MV-4-11 (cell line): Measurements from ENCODE around the gene BMAL1.

Experiments
- DNase-seq: peaks from one replicate; lab custom pipeline; 2025; lab: John Stamatoyannopoulos, UW

Gene BMAL1

DNA sequence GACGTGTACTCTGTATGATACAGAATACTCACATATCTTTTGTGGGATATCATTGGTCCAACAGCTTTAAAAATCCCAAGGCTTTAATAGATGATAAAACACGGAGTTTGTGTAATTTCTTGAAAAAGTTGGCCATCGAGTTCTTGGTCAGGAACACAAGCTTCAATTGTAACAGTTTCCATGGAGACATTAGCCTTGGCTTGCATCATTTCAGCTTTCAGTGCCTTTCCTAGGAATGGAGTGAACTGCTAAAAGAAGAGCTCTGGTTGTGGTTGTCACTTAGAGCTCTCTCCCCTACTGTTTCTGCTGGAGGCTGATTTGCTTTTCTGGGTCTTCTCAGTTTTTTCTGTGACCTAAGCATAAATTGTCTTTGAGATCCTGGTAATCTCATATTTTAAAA lies 14.2 kb downstream of the BMAL1 start:
- DNase-seq, result no peak

DNA sequence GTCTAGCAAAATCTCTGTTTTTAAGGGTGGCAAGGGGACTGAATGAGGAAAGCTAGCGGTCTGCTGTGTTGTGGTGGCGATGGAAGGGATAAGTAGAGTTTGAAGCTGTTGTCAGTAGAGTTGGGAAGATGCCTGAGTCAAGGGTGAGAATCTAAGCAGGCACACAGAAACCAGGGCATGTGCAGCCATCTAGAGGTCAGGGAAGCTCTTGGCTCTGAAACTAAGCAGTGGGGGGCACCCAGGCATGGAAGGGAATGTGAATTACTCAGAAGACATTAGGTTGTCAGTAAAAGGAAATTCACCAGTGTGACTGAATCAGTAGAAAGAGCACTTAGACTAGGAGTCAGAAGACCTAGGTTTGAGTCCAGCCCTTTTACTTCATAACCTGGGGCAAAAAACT lies 15.4 kb downstream of the BMAL1 start:
- no peak for DNase-seq

DNA sequence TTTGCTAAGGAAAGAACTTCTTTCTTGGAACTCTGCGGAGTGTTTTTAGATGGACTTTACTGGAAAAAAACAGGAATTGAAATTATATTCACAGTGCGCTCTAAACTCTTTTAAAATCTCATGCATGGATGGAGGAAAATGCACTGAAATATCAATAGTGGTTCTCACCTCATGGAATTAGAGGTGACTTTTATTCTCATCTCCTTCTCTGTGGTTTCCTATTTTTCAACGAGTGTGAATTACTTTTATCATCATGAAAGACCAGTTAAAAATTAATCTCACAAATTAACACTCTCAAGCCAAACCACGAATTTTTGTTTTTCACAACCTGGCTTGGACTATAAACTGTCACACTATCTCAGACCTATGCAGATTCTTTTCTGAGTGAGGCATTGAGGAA lies 16.6 kb downstream of the BMAL1 start:
- DNase-seq, result no peak

DNA sequence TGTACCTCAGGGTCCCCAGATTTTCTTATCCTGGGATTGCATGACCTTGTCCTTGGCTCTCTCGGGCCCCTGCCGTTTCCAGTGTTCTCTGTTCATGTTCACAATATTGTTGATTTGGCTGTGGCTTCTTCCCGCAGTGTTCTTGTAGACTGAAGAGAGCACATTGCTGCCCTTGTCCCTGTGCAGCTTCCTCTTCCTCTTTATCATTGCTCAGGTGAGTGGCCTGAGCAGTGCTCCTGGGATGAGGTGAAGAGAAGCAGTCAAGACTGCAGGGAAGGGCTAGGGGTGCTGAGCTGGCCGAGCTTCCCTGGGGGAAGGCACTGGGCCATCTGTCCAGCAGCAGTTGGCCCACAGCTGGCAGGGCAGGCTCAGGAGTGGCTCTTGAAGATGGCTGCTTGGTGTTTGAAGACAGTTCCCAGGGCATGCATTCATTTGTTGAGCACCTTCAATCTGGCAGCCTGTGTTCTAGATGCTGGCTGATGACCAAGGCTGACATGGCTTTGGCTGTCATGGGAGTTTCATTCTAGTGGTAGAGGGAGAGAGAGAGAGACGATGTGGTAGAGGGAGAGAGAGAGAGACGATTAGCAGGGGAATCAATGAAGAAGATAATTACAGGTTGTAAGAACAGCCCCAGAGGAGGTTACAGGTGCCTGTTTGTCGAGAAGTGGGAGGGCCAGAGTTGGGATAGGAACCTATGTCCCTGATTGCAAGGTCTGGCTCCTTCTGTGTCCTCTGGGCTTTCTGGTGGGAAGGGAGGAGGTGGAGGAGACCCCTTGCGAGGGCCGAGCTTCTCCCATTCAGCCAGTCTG lies 17.4 kb downstream of the BMAL1 start:
- DNase-seq, result no peak

DNA sequence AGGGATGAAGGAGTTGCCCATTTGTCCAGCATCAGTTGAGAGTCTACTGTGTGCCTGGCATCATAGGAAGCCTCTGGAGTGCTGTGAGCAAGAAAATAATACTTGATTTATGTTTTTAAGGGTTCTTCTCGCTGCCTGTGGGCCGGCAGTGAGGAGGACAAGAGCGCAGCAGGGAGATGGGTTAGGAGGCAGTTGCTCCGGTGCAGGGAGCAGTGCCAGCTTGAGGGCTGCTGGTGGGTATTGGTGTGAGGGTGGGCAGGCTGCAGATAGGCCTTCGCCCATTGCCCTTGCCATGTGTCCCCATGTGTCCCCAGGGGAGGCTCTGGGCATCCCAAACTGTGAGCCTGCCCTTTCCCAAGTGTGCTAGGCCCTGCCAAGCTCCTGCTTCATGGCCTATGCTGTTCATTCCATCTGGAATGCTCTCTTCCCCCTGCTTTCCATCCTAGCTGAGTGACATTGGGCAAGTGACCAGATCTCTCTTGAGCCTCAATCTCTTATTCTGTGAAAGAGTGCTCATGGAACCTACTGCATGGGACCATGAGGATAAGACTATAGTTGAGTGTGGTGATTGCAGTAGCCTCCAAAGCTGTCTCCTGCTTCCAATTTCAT lies 19.8 kb downstream of the BMAL1 start:
- no peak for DNase-seq

DNA sequence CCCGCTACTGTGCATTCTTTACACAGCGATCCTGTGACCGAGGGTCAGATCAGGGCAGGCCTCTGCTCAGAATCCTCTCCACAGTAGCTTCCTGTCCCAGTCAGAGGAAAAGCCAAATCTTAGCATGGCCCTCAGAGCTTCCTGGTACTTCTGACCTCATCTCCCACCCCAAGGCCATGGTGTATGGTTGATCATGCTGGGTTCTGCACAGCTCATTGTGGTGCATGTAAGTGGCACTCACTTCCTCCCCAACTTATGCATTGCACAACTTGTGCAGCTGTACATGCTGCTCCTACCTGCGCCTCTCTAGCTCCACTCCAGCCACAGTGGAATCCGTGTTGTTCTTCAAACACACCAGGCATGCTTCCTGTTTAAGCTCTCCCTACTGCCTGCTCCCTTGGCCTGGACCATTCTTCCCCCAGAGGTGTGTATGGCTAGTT lies 20.3 kb downstream of the BMAL1 start:
- DNase-seq, result peak; percentile 96

DNA sequence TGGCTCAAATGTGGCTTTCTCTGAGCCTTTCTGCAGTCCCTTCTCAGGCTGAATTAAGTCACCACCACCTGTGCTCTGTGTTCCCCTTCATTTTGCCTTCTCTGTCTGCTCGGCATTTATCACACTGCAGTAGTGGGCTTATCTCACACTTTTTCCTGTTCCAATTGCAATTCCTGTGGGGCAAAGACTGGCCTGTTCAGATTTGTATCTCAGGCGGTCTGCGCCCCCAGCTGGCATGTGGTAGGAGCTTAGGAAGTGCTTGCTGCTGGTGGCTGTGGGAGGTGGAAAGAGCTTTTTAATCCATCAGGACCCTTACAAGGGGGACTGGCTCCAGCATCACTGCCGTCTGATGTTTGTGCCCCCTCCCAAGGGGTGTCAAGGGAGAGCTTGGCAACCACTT lies 21.2 kb downstream of the BMAL1 start:
- no peak for DNase-seq

DNA sequence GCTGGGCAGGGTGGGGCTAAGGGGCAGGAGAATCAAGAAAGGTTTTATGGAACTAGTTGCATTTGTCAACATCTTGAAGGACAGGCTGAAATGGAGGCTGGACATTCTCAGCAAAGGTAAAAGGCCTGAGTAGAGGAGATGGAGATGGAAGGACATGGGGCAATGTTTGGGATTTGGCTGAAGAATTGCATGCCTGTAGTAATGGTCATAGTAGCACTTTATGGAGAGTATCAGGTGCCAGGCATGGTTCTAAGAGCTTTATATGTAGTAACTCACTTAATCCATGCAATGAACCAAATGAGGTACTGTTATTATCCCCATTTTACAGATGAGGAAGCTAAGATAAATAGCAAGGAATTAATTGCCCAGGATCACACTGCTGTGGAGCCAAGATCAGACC lies 23.9 kb downstream of the BMAL1 start:
- DNase-seq, result no peak

DNA sequence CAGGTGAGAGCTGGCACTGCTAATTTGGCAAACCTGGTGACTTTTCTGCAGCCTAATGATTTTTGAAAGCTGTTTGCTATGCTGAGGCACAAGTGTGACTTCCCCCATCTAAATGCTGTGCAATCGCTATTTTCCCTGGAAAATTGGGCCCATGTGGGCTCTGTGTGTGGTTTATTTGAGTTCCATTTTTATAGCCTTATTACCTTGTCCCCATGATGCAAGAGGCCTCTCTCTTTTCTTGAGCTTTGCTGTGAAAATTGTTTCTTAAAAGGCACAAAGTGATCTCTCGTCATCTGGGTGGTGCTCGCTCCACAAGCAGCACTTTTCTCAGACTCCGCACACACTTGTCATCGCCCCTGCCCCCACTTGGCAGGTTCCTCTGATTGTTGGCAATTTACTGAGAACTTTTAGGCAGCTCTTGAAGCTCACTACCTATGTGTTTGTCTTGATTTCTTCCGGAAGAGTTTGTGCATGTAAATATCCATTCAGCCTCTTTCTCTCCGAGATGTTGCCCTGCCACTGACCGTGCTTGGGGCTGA lies 24.9 kb downstream of the BMAL1 start:
- no peak for DNase-seq

DNA sequence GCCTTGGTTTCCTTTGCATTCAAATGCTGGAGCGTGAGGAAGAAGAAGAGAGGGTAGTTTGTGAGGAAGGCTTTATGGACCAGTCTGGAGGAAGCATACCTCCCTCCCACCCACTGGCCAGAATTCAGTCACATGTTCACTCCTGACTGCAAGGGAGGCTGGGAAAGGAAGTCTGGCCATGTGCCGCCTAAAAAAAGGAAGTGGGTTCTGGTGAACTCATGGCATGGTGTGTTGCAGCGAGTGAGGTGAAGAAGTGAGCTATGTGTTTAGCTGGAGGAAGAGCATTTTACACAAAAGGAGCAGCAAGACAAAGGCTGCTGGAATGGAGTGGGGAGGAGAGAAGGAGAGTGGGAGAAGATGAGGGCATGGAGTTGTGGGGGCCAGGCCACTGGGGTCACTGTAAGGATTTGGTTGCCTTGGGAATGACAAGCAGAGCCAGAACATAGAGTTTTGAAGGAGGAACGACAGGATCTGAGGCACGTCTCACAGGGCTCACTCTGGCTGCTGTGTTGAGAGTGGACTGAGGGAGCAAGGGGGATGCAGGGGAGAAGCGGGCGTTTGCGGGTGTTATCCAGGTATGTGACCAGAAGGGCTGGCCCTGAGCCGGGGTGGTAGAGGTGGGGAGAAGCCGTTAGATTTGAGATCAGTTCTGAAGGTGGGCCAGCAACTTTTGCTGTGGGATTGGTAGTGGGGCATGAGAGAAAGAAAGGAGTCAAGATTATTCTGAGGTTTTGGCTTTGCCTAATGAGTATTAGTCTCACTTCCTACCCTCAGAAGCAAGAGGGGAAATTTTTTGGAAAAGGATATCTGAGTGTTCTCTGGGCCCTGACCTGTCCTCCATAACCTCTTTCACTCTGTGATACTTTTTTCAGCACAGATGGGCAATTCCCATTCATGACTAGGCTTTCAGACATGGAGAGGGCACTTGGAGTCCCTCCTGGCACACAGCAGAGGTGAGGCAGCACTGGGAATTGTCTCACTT lies 26.4 kb downstream of the BMAL1 start:
- peak; percentile 94 for DNase-seq

DNA sequence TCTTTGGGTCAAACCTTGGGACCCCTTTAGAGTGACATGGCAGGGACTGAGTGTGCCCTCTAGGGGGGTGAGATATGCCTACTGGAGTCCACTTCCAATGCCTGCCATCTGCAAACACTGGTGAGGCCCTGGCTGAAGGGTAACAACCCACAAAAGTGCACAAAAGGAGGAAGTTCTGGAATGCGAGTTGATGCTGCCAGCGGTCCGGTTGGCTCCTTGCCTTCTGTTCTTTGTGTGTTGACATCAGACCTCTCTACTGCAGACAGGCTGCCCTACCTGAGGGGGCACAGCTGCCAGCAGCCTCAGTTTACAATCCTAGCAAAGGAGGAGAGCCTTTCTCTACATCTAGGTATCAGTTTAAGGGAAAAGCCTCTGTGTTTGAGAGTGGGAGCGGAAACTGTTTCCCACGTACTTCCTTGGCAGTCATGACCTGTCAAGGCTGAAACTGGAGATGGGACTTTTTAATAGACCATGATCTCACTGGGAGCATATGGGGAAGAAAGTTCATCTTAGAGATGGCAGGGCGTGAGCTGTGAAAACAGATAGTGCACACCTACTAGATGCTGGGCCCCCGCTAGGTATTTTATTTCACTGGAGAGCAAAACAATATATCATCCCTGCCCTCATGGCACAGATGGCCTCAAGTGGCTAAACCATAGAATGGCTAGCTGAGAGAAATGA lies 27.2 kb downstream of the BMAL1 start:
- DNase-seq, result peak; percentile 70

DNA sequence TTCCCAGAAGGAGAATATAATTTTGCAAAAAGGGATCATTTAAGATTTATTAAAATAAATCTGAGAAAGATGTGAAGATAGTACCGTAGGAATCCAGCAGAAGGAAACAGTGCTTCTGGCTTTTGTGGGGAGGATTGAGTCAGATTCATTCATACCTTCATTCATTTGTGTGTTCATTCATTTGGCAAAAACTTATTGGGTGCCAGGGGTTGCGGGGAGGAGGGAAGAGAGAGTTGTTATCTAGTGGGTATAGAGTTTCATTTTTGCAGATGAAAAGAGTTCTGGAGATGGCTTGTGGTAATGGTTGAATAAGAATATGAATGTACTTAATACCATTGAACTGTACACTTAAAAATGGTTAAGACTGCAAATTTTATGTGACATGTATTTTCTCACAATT lies 31.1 kb downstream of the BMAL1 start:
- DNase-seq, result no peak

DNA sequence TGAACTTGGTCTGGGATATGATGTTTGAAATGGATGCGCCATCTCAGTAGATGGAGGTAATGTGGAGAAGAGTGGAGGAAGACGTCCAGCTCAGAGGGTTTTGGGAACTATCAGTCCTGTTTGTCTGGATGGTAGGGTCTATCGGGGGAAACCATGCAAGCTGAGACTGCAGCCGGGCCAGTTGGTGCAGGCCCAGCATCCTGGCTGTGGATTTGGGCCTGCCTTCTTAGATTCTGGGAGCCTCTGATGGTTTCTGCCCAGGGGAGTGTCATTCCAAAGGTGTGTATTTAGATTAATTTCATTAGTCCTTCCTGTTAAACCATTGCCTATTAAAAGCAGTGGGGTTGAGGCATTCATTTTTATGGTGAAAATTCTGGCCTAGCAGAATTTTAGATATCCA lies 31.6 kb downstream of the BMAL1 start:
- no peak for DNase-seq

DNA sequence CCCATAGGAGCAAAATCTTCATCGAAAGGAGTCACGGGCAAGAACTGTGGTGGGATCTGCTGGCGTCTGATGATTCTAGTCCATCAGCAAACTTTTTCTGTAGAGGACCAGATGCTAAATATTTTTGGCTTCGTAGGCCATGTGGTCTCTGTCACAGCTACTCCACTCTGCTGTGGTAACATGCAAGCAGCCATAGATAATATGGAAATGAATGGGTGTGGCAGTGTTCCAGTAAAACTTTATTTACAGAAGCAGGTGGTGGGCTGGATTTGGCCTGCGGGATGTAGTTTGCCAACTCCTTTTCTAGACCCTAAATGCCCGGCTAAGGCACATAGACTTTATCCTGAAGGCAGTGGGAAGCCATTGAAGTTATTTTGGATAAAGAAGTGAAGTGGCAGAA lies 32.9 kb downstream of the BMAL1 start:
- DNase-seq, result no peak

DNA sequence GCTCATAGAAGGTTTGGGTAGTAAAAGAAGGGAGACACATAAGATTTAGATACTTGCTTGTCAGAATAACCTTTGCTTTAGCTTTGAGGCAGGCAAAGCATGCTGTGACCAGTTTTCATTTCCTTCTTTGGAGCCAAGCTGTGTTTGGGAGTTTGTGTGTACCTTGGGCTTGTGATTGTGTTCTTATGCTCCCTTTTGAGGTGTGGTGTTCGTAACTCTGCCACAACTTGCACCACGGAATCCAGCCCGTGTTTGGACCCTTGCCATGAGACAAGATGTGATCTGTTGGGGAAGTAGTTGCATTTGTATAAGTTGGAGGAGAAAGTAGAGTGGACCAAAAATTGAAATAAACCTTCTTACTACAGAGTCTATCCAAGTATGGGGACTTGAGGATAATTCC lies 34.0 kb downstream of the BMAL1 start:
- DNase-seq, result no peak

DNA sequence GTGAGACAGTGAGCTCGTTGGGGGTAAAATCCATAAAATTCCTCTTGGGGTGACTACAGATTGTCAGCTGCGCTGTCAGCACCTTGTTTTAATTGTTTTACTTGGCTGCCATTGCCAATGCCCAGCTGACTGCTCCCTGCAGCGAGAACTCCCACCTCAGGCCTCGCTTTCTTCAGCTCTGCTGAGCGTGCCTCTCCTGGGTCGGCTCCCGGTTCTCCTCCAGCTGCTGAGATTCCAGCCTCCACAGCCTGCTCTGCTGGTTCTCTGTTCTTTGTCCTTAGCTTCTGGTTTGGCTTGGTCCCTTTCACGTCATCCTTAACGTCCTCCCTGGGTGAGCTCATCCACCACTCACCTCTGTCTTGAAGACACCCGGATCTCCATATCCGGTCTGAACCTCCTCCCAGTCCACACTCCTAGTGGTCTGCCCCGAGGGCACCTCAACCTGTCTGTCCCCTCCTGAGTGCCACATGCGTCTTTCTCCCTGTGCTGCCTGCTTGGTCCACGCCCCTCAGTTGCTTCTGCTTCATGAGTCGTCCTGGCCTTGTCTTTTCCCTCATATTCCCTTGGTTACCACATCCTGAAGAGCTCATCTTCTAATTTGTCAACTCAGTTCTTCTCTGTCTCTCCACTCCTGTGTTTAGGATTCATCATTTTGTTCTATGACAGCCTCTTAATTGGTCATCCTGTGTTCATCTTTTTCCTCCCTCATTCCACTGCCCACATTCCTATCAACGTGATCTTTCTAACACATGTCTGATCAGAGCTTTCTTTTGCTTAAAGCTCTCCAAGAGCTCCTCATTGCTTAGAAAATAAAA lies 35.6 kb downstream of the BMAL1 start:
- DNase-seq, result no peak

DNA sequence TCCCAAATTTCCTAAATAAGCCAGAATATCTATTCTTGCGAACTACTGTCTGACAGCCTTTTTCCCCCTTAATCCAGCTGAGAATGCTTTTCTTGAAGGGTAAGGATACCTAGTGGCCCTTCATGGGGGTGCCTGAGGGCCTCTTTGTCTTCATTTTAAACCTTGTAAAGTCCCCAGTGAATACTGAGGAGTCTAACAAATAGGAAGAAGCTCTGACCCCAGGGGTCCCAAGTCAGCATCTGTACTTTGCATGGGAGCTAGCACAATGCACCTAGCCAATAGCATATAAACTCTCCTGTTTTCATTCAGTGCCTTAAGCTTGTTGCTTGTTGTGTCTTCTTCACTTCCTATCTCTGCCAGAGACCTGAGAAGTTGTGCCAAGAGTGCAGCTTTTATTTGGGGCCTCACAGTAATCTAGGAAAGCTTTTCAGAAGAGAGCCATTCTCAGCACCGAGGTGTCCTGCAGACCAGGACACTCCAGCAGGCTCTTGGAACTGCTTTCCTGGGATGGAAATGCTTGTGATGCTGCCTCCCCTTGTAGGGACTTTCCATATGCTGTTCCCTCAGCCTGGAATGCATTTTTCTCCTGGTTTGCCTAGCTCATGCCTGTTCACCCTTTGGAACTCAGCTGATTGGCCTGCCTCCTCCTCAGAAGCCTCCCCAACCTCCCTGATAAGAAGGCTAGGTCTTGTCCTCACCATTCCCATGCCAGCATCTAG lies 37.2 kb downstream of the BMAL1 start:
- no peak for DNase-seq

DNA sequence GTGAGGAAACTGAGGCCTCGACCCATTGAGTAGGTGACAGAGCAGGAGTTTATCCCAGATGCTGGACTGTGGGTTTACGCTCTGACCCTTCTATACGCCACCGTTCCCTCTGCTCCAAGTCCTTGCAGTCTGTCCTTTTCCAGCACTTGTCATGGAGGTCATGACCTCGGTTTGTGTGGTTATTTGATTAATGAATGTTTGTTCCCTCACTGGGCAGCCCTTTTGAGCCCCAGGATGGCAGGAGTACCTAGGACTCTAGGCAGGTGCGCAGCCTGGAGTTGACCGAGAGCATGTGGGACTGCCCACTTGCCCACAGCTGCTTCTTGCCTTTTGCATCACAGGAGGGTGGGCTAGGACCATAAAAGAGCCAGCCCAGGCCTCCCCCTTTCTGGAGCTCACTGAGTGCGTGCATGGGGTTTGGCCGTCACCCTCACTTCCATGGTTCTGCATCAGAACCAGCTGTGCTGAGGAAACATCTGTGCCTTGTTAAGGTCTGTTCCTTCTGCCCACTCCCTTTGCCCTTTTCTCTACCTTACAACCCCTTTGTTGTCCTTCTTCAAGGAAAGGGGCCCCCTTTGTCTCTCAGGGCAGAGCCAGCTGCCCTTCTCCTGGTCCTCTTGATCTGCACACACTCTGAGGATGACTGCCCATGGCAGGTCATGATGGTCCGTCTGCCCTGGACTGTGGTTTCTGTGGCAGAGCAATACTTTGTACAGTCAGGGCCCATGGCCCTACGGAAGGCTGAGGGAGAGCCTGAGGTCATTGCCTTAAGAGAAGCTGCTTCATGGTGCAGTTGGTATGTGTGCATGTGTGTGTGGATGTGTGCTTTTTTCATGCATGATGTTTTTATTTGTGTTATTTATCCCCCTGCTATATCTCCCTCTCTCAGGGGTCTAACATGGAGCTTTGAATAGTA lies 38.2 kb downstream of the BMAL1 start:
- peak; percentile 4 for DNase-seq

DNA sequence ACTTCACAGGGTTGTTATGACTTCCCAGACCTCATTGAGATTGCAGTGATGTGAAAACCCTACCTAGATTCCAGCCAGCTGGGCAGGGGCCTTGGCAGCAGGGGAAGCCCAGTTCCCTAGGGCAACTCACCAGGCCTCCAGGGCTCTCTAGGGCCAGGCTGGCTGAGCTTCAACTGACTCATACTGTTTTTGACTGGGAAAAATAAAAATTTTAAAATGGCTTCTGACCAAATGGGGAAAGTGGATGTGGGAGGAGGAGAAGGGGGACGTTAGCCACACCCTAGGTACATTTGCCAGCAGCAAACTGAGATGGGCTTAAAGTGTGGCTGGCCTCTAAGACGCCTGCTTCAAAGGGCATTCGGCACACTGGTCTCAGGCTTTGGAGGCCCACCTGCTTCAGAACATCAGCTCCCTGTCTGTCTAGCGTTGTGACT lies 39.0 kb downstream of the BMAL1 start:
- no peak for DNase-seq
